Neural progenitor cell (in vitro differentiated cells): ENCODE measurements around the gene PAXIP1. TPM values are rescaled to one million over a fixed set of nuclear protein-coding genes. Genes with fewer than 3 reads are reported as not detected.

Source experiments
- DNase-seq: peaks from one replicate; pipeline ENCODE4 v3.0.0-alpha.2; 2016; ENCODE audit warnings: low spot score
- H2AFZ ChIP-seq: fragments of 200-600 bp; sonication (generic); replicated peaks from 2 replicates; pipeline ENCODE4 v1.6.1; 2016; ENCODE audit warnings: antibody characterized with exemption
- H3F3A ChIP-seq: fragments of 200-600 bp; sonication (generic); 2 replicates; pipeline ENCODE4 v1.6.1; 2016; ENCODE audit warnings: antibody characterized with exemption, low read depth
- H3K27ac ChIP-seq: fragments of 200-600 bp; sonication (generic); 2 replicates; pipeline ENCODE4 v1.5.1; 2016; ENCODE audit warnings: mild to moderate bottlenecking
- H3K27me3 ChIP-seq: fragments of 200-600 bp; sonication (generic); 2 replicates; pipeline ENCODE4 v1.6.1; 2016; ENCODE audit warnings: mild to moderate bottlenecking, moderate library complexity
- H3K36me3 ChIP-seq: fragments of 200-600 bp; sonication (generic); 2 replicates; pipeline ENCODE4 v1.5.1; 2016
- H3K4me1 ChIP-seq: fragments of 200-600 bp; sonication (generic); 2 replicates; pipeline ENCODE4 v1.6.1; 2016; ENCODE audit warnings: mixed run types
- H3K4me2 ChIP-seq: fragments of 200-600 bp; sonication (generic); 2 replicates; pipeline ENCODE4 v1.6.1; 2016
- H3K4me3 ChIP-seq: fragments of 200-600 bp; sonication (generic); 2 replicates; pipeline ENCODE4 v1.5.1; 2016
- H3K79me2 ChIP-seq: fragments of 200-600 bp; sonication (generic); 2 replicates; pipeline ENCODE4 v1.6.1; 2016; ENCODE audit warnings: low read depth
- H3K9ac ChIP-seq: fragments of 200-600 bp; sonication (generic); 2 replicates; pipeline ENCODE4 v1.6.1; 2016
- H3K9me3 ChIP-seq: fragments of 200-600 bp; sonication (generic); 2 replicates; pipeline ENCODE4 v1.5.1; 2016; ENCODE audit warnings: low read depth
- H4K20me1 ChIP-seq: fragments of 200-600 bp; sonication (generic); 2 replicates; pipeline ENCODE4 v1.6.1; 2016; ENCODE audit warnings: low read depth
- H3K27ac Mint-ChIP-seq: 3 replicates; pipeline ENCODE4 v1.8.0; 2021; ENCODE audit warnings: mixed read lengths
- H3K27me3 Mint-ChIP-seq: 2 replicates; pipeline ENCODE4 v1.8.0; 2022; ENCODE audit warnings: low read depth, mild to moderate bottlenecking, inconsistent platforms, moderate library complexity, mixed read lengths; ENCODE audit not compliant: insufficient read depth
- H3K36me3 Mint-ChIP-seq: 3 replicates; pipeline ENCODE4 v1.8.0; 2021; ENCODE audit warnings: mixed read lengths
- H3K4me1 Mint-ChIP-seq: 3 replicates; pipeline ENCODE4 v1.8.0; 2021; ENCODE audit warnings: mixed read lengths
- H3K4me3 Mint-ChIP-seq: 3 replicates; pipeline ENCODE4 v1.8.0; 2021; ENCODE audit warnings: mild to moderate bottlenecking, moderate library complexity, mixed read lengths
- H3K9me3 Mint-ChIP-seq: 3 replicates; pipeline ENCODE4 v1.8.0; 2020; ENCODE audit warnings: mixed read lengths
- EZH2 ChIP-seq: fragments of 200-600 bp; sonication (generic); IDR thresholded peaks from 2 replicates; pipeline ENCODE4 v1.6.1; 2017; ENCODE audit warnings: antibody characterized with exemption, mild to moderate bottlenecking, moderate library complexity
- EZH2phosphoT487 ChIP-seq: fragments of 200-600 bp; sonication (generic); IDR thresholded peaks from 2 replicates; pipeline ENCODE4 v1.6.1; 2017; ENCODE audit warnings: antibody characterized with exemption
- total RNA-seq: library from RNA; depleted of rRNA; stranded (reverse); fragments of >200 nt; gene quantifications from 2 replicates; pipeline ENCODE4 v1.2.3, GENCODE V29; 2015; ENCODE audit warnings: low replicate concordance
- TF ChIP-seq, protein P1 (sequence below): fragments of 200-600 bp; sonication (generic); IDR thresholded peaks from 2 replicates; pipeline ENCODE4 v1.5.1; 2017; ENCODE audit warnings: antibody characterized with exemption, mild to moderate bottlenecking

The PAXIP1 gene
- total RNA-seq, 1 donor from 2014 or later: 26.1 TPM

DNA sequence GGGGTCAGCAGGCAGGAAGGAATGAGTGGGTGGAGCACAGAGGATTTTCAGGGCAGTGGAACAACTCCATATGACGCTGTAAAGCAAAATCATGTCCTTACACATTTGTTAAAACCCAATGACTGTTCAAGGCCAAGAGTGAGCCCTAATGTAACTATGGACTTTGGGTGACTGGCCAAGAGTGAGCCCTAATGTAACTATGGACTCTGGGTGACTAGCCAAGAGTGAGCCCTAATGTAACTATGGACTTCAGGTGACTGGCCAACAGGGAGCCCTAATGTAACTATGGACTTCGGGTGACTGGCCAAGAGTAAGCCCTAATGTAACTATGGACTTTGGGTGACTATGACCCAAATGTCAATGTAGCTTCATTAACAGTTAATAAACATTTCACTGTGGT lies 52.0 kb downstream of the PAXIP1 start:
- peaks cover 28% of the 10 kb centered on the region for H3K36me3 ChIP-seq
- H3K4me1 Mint-ChIP-seq: peaks cover 2% of the 10 kb centered on the region
- no peaks in the 10 kb centered on the region for H3K27me3 Mint-ChIP-seq

DNA sequence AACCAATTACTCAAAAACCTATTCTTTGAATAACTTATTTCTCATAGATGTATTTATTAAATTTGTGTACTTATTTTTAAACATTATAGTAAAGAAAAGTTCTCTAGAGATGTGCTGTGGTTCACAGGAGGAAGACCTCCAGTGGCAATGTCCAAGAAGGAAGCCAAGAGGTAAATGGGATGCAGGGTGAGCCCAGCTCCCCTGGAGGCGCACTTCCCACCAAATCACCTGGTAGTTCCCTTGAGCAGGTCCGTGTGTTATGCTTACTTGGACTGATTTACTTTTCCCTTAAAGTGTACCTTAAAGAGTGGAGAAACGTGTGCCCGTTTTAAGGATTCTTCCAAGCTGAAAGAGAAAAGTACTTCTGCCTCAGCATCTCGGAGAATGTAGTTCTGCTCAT lies 55.3 kb downstream of the PAXIP1 start:
- Mint-ChIP-seq H3K9me3 (no peaks in the 10 kb centered on the region), H3K36me3 (peaks cover 30% of the 10 kb centered on the region), H3K27ac (no peak overlapping the region), H3K4me1 (peaks cover 2% of the 10 kb centered on the region), H3K4me3 (no peak overlapping the region), H3K27me3 (no peaks in the 10 kb centered on the region)
- Histone ChIP-seq H3K4me2 (no peak overlapping the region), H3K27ac (no peak overlapping the region), H2AFZ (no peak overlapping the region), H3K4me1 (no peaks in the 10 kb centered on the region), H3K4me3 (no peak overlapping the region), H3K27me3 (no peaks in the 10 kb centered on the region), H3K36me3 (peaks cover 19% of the 10 kb centered on the region), H4K20me1 (no peaks in the 10 kb centered on the region), H3K9ac (no peak overlapping the region), H3K79me2 (no peaks in the 10 kb centered on the region), H3K9me3 (no peaks in the 10 kb centered on the region), H3F3A (no peaks in the 10 kb centered on the region)
- TF ChIP-seq EZH2: no peak
- TF ChIP-seq, protein P1, sequence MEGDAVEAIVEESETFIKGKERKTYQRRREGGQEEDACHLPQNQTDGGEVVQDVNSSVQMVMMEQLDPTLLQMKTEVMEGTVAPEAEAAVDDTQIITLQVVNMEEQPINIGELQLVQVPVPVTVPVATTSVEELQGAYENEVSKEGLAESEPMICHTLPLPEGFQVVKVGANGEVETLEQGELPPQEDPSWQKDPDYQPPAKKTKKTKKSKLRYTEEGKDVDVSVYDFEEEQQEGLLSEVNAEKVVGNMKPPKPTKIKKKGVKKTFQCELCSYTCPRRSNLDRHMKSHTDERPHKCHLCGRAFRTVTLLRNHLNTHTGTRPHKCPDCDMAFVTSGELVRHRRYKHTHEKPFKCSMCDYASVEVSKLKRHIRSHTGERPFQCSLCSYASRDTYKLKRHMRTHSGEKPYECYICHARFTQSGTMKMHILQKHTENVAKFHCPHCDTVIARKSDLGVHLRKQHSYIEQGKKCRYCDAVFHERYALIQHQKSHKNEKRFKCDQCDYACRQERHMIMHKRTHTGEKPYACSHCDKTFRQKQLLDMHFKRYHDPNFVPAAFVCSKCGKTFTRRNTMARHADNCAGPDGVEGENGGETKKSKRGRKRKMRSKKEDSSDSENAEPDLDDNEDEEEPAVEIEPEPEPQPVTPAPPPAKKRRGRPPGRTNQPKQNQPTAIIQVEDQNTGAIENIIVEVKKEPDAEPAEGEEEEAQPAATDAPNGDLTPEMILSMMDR: peak; percentile 12
- no peak for DNase-seq

More for the DNA sequence above, 52.0 kb downstream of the PAXIP1 start:
- peaks cover 15% of the 10 kb centered on the region for H3F3A ChIP-seq
- H2AFZ ChIP-seq: no peak overlapping the region
- no peak overlapping the region for H3K9ac ChIP-seq
- H3K27ac Mint-ChIP-seq: no peak overlapping the region
- no peaks in the 10 kb centered on the region for H3K27me3 ChIP-seq
- no peak overlapping the region for H3K4me3 ChIP-seq
- TF ChIP-seq EZH2: no peak
- TF ChIP-seq, protein P1: no peak
- TF ChIP-seq EZH2phosphoT487: no peak
- H3K9me3 ChIP-seq: no peaks in the 10 kb centered on the region
- no peaks in the 10 kb centered on the region for H3K79me2 ChIP-seq
- no peaks in the 10 kb centered on the region for H3K4me1 ChIP-seq
- DNase-seq: no peak
- H4K20me1 ChIP-seq: no peaks in the 10 kb centered on the region
- peaks cover 28% of the 10 kb centered on the region for H3K36me3 Mint-ChIP-seq
- no peak overlapping the region for H3K4me3 Mint-ChIP-seq
- no peak overlapping the region for H3K4me2 ChIP-seq
- no peaks in the 10 kb centered on the region for H3K9me3 Mint-ChIP-seq
- no peak overlapping the region for H3K27ac ChIP-seq

DNA sequence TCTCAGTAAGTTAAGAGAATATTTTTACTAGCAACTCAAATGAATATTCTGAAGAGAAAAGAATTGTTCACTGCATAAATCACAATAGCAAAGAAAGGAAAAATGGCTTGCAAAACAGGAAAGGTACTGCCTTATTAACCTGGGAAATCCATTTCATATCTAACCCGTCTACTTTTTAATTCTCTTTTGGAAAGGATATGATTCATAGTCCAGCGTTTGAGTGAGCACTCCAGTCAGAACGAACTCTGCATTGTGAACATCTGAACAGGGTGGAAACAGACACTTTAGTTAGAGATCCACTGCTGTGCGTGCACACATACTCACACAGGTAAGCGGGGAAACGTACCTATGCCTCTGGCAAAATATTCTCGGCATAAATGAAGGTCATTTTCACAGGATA lies 56.8 kb downstream of the PAXIP1 start:
- Mint-ChIP-seq H3K27ac (no peak overlapping the region), H3K36me3 (peaks cover 35% of the 10 kb centered on the region), H3K27me3 (no peaks in the 10 kb centered on the region), H3K9me3 (no peaks in the 10 kb centered on the region), H3K4me1 (peaks cover 2% of the 10 kb centered on the region), H3K4me3 (no peak overlapping the region)
- H3K36me3 ChIP-seq: peaks cover 9% of the 10 kb centered on the region
- H2AFZ ChIP-seq: no peak overlapping the region
- H3K79me2 ChIP-seq: no peaks in the 10 kb centered on the region
- H4K20me1 ChIP-seq: no peaks in the 10 kb centered on the region
- H3K27me3 ChIP-seq: no peaks in the 10 kb centered on the region
- no peaks in the 10 kb centered on the region for H3K4me1 ChIP-seq
- no peak for TF ChIP-seq EZH2
- TF ChIP-seq, protein P1: no peak
- no peak for TF ChIP-seq EZH2phosphoT487
- no peaks in the 10 kb centered on the region for H3K9me3 ChIP-seq
- no peak overlapping the region for H3K4me2 ChIP-seq
- no peak overlapping the region for H3K4me3 ChIP-seq
- DNase-seq: no peak
- no peak overlapping the region for H3K9ac ChIP-seq
- no peak overlapping the region for H3K27ac ChIP-seq
- H3F3A ChIP-seq: no peaks in the 10 kb centered on the region

DNA sequence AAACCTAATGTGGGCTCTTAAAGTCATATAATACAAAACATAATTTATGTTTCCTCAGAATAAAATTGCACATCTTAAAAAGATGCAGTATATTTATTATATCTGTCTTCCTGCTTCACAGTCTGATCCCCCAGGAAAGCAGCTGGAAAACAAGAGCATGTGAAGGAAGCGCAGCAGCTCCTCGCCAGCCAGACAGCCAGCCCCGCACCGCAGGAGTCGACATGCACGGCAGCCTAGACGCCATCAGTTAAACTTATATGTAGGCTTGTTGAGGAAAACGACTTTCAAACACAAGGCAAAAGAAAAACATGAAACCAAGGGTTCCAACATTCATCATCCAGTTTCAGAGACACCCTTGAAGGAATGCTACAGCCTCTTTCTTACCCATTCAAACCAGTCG lies 59.0 kb downstream of the PAXIP1 start:
- Histone ChIP-seq H3K79me2 (no peaks in the 10 kb centered on the region), H3K4me3 (no peak overlapping the region), H3K4me1 (no peaks in the 10 kb centered on the region), H2AFZ (no peak overlapping the region), H3K27me3 (no peaks in the 10 kb centered on the region), H3K4me2 (no peak overlapping the region), H3F3A (no peaks in the 10 kb centered on the region), H3K27ac (no peak overlapping the region), H3K36me3 (peaks cover 9% of the 10 kb centered on the region), H3K9ac (no peak overlapping the region), H3K9me3 (no peaks in the 10 kb centered on the region), H4K20me1 (no peaks in the 10 kb centered on the region)
- no peaks in the 10 kb centered on the region for H3K27me3 Mint-ChIP-seq
- H3K27ac Mint-ChIP-seq: no peak overlapping the region
- TF ChIP-seq, protein P1: no peak
- TF ChIP-seq EZH2phosphoT487 (no peak), EZH2 (no peak)
- H3K4me1 Mint-ChIP-seq: no peaks in the 10 kb centered on the region
- peaks cover 26% of the 10 kb centered on the region for H3K36me3 Mint-ChIP-seq
- no peaks in the 10 kb centered on the region for H3K9me3 Mint-ChIP-seq
- H3K4me3 Mint-ChIP-seq: no peak overlapping the region
- no peak for DNase-seq
